K562 (cell line): ENCODE measurements around the gene MON1A. TPM values are rescaled to one million over a fixed set of nuclear protein-coding genes. Genes with fewer than 3 reads are reported as not detected.

Experiments
- BRD9 ChIP-seq: fragments of 450-650 bp; IDR thresholded peaks from 2 replicates; pipeline ENCODE4 v1.6.1; 2018; ENCODE audit warnings: low read depth; ENCODE audit not compliant: partially characterized antibody
- CEBPZ ChIP-seq: fragments of 150-350 bp; IDR thresholded peaks from 2 replicates; pipeline ENCODE4 v1.6.1; 2014; ENCODE audit warnings: low read depth, mild to moderate bottlenecking, low read length, borderline replicate concordance
- ELF2 ChIP-seq: fragments of 250-450 bp; sonication (Bioruptor Pico); IDR thresholded peaks from 2 replicates; pipeline ENCODE4 v1.5.0; 2021; ENCODE audit warnings: mild to moderate bottlenecking
- HMG20A ChIP-seq: fragments of 450-650 bp; formaldehyde crosslinking; conservative IDR thresholded peaks from 2 replicates; pipeline ENCODE4 v1.4.0; 2020; ENCODE audit warnings: mild to moderate bottlenecking, mixed read lengths
- KDM2B ChIP-seq: fragments of 250-450 bp; sonication (Bioruptor Pico); IDR thresholded peaks from 2 replicates; pipeline ENCODE4 v1.8.0; 2021; ENCODE audit warnings: mild to moderate bottlenecking, moderate library complexity
- NCOA4 ChIP-seq: fragments of 450-650 bp; IDR thresholded peaks from 2 replicates; pipeline ENCODE4 v1.6.1; 2018; ENCODE audit warnings: mild to moderate bottlenecking; ENCODE audit not compliant: partially characterized antibody
- PCBP2 ChIP-seq: fragments of 200-400 bp; formaldehyde crosslinking; IDR thresholded peaks from 2 replicates; pipeline ENCODE4 v1.6.1; 2018; ENCODE audit warnings: low read length, low read depth, mild to moderate bottlenecking, moderate library complexity; ENCODE audit not compliant: poor library complexity, severe bottlenecking
- RFX1 ChIP-seq: fragments of 450-650 bp; IDR thresholded peaks from 2 replicates; pipeline ENCODE4 v1.6.1; 2016; ENCODE audit warnings: mild to moderate bottlenecking, moderate library complexity
- SNRNP70 ChIP-seq: fragments of 200-400 bp; formaldehyde crosslinking; optimal IDR thresholded peaks from 2 replicates; pipeline ENCODE3; 2017; ENCODE audit warnings: low read depth, low read length
- TCF3 ChIP-seq: sonication (generic); formaldehyde crosslinking; IDR thresholded peaks from 2 replicates; pipeline ENCODE4 v1.4.0; 2020; ENCODE audit warnings: mild to moderate bottlenecking, missing genetic modification reagents
- ZNF217 ChIP-seq: sonication (generic); formaldehyde crosslinking; IDR thresholded peaks from 2 replicates; pipeline ENCODE4 v1.8.0; 2022; ENCODE audit warnings: mild to moderate bottlenecking, missing genetic modification reagents
- polyA plus RNA-seq, 8 experiments: library from polyadenylated mRNA; depleted of rRNA in 4 of 8; stranded (reverse) in 5 of 8; unstranded in 3 of 8; fragments of >200 nt; fragmentation: Nextera tagmentation in 2 of 8; fragmentation: Illumina TruSeq in 1 of 8; extraction: Ambion mirVana in 2 of 8; extraction: Trizol in 1 of 8; gene quantifications; 2 replicates each; pipeline versions ENCODE4 v1.2.1 to v1.2.3, GENCODE V29; 2011 to 2014; ENCODE audit warnings: inconsistent platforms in 1 of 8, missing spikeins in 1 of 8
- total RNA-seq, 7 experiments: library from RNA; depleted of rRNA in 6 of 7; stranded (reverse); fragments of >200 nt in 6 of 7; fragmentation: Illumina TruSeq in 2 of 7; extraction: Trizol in 2 of 7; gene quantifications; 2 replicates each; pipeline versions ENCODE4 v1.2.1 to v1.2.3, GENCODE V29; 2011 to 2021; ENCODE audit warnings: low replicate concordance in 1 of 7
- TF ChIP-seq, protein P1 (sequence below), 2 experiments: fragments of 450-650 bp; IDR thresholded peaks; 2 replicates each; pipeline ENCODE4 v1.6.1; 2018; ENCODE audit warnings: mild to moderate bottlenecking in 2 of 2, low read depth in 1 of 2; ENCODE audit not compliant: partially characterized antibody in 2 of 2

Gene MON1A
- total and polyA plus RNA-seq, 9 of the 15 experiments (the other 6 are each of a cell fraction or from before 2014, with no cell fraction given) = 1.1 to 13.8 (median 6.8) TPM

- TF ChIP-seq, protein P1, sequence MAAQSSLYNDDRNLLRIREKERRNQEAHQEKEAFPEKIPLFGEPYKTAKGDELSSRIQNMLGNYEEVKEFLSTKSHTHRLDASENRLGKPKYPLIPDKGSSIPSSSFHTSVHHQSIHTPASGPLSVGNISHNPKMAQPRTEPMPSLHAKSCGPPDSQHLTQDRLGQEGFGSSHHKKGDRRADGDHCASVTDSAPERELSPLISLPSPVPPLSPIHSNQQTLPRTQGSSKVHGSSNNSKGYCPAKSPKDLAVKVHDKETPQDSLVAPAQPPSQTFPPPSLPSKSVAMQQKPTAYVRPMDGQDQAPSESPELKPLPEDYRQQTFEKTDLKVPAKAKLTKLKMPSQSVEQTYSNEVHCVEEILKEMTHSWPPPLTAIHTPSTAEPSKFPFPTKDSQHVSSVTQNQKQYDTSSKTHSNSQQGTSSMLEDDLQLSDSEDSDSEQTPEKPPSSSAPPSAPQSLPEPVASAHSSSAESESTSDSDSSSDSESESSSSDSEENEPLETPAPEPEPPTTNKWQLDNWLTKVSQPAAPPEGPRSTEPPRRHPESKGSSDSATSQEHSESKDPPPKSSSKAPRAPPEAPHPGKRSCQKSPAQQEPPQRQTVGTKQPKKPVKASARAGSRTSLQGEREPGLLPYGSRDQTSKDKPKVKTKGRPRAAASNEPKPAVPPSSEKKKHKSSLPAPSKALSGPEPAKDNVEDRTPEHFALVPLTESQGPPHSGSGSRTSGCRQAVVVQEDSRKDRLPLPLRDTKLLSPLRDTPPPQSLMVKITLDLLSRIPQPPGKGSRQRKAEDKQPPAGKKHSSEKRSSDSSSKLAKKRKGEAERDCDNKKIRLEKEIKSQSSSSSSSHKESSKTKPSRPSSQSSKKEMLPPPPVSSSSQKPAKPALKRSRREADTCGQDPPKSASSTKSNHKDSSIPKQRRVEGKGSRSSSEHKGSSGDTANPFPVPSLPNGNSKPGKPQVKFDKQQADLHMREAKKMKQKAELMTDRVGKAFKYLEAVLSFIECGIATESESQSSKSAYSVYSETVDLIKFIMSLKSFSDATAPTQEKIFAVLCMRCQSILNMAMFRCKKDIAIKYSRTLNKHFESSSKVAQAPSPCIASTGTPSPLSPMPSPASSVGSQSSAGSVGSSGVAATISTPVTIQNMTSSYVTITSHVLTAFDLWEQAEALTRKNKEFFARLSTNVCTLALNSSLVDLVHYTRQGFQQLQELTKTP (IDR thresholded peaks at IDR 0.05; ENCODE audit: low read depth in 1 of 2, partially characterized antibody in 2 of 2) = no peak
- TF ChIP-seq BRD9 (no peak), PCBP2 (no peak), TCF3 (CRISPR knock-in tag) (peak; percentile 42), HMG20A (CRISPR knock-in tag) (no peak), ELF2 (CRISPR knock-in tag) (no peak), CEBPZ (no peak), RFX1 (peak; percentile 93), SNRNP70 (no peak), ZNF217 (CRISPR knock-in tag) (no peak), KDM2B (CRISPR knock-in tag) (no peak), NCOA4 (no peak)
These were observed 48.9 kb downstream of the MON1A start (continued) for GRCh38 chr3:49880581-49881315.
